Fibroblast of lung (primary cell): ENCODE results near the gene C7orf33. TPM values are rescaled to one million over a fixed set of nuclear protein-coding genes. Genes with fewer than 3 reads are reported as not detected.
"Not testable (repeated sequence)": the region's sequence is repeated elsewhere in the genome, so short reads cannot be mapped to it uniquely, and the experiment has no call there.

Source experiments
- DNase-seq, 2 donors: peaks; one replicate each; pipeline versions ENCODE4 v3.0.0 to v3.0.0-alpha.2; 2010; ENCODE audit warnings: low read depth in 2 of 2
- H2AFZ ChIP-seq: 2 replicates; pipeline ENCODE4 v1.5.1; 2012; ENCODE audit warnings: low read length, control low read depth, inconsistent platforms
- H3K27ac ChIP-seq: 2 replicates; pipeline ENCODE4 v1.5.1; 2011; ENCODE audit warnings: low read length, control low read depth; ENCODE audit not compliant: insufficient read depth
- H3K27me3 ChIP-seq: 2 replicates; pipeline ENCODE4 v1.5.1; 2011; ENCODE audit warnings: mild to moderate bottlenecking, low read length; ENCODE audit not compliant: control insufficient read depth, insufficient read depth
- H3K36me3 ChIP-seq: 2 replicates; pipeline ENCODE4 v1.5.1; 2011; ENCODE audit warnings: low read length; ENCODE audit not compliant: control insufficient read depth, insufficient read depth
- H3K4me1 ChIP-seq: 2 replicates; pipeline ENCODE4 v1.5.1; 2011; ENCODE audit warnings: low read length; ENCODE audit not compliant: control insufficient read depth, insufficient read depth; ENCODE audit errors: extremely low read depth
- H3K4me2 ChIP-seq: 2 replicates; pipeline ENCODE4 v1.5.1; 2011; ENCODE audit warnings: low read length, control low read depth; ENCODE audit not compliant: insufficient read depth; ENCODE audit errors: extremely low read depth
- H3K4me3 ChIP-seq, 4 experiments: fragments of 200-600 bp in 1 of 4; sonication (generic) in 1 of 4; replicated peaks in 1 of 4; 2 replicates each; pipeline ENCODE4 v1.5.1; 2011 to 2016; ENCODE audit warnings: low read length in 4 of 4, low read depth in 3 of 4, mild to moderate bottlenecking in 3 of 4, control low read depth in 2 of 4, inconsistent platforms in 1 of 4, mixed read lengths in 1 of 4; ENCODE audit not compliant: insufficient read depth in 1 of 4; ENCODE audit errors: control extremely low read depth in 1 of 4
- H3K79me2 ChIP-seq: 2 replicates; pipeline ENCODE4 v1.5.1; 2012; ENCODE audit warnings: mild to moderate bottlenecking, low read length, inconsistent platforms; ENCODE audit not compliant: control insufficient read depth, insufficient read depth
- H3K9ac ChIP-seq: 2 replicates; pipeline ENCODE4 v1.5.1; 2011; ENCODE audit warnings: mild to moderate bottlenecking, low read length, control low read depth; ENCODE audit not compliant: insufficient read depth
- H3K9me3 ChIP-seq: 2 replicates; pipeline ENCODE4 v1.5.1; 2012; ENCODE audit warnings: low read depth, low read length; ENCODE audit not compliant: control insufficient read depth, insufficient read depth
- H4K20me1 ChIP-seq: 2 replicates; pipeline ENCODE4 v1.5.1; 2011; ENCODE audit warnings: low read length; ENCODE audit not compliant: control insufficient read depth, insufficient read depth; ENCODE audit errors: extremely low read depth
- EZH2 ChIP-seq: IDR thresholded peaks from 2 replicates; pipeline ENCODE4 v1.5.1; 2012; ENCODE audit warnings: low read length, control low read depth, mild to moderate bottlenecking; ENCODE audit errors: missing control alignments
- polyA plus RNA-seq, 2 donors: library from polyadenylated mRNA; depleted of rRNA in 1 of 2; stranded (reverse) in 1 of 2; unstranded in 1 of 2; fragments of >200 nt; gene quantifications; 2 replicates each; pipeline ENCODE4 v1.2.1, GENCODE V29; 2011 to 2012; ENCODE audit warnings: missing spikeins in 1 of 2
- total RNA-seq: library from RNA; depleted of rRNA; stranded (reverse); fragments of >200 nt; gene quantifications from 2 replicates; pipeline ENCODE4 v1.2.1, GENCODE V29; 2014
- TF ChIP-seq, protein P1 (sequence below), 2 donors: IDR thresholded peaks in 1 of 2; conservative IDR thresholded peaks in 1 of 2; 1 replicate in 1 of 2; 2 replicates in 1 of 2; pipeline ENCODE4 v1.5.1; 2011 to 2012; ENCODE audit warnings: low read length in 2 of 2, control low read depth in 1 of 2, inconsistent platforms in 1 of 2, low read depth in 1 of 2, mild to moderate bottlenecking in 1 of 2

Gene C7orf33
- total and polyA plus RNA-seq, 2 donors (not counting 1 experiment from before 2014, with no cell fraction given): not detected

DNA sequence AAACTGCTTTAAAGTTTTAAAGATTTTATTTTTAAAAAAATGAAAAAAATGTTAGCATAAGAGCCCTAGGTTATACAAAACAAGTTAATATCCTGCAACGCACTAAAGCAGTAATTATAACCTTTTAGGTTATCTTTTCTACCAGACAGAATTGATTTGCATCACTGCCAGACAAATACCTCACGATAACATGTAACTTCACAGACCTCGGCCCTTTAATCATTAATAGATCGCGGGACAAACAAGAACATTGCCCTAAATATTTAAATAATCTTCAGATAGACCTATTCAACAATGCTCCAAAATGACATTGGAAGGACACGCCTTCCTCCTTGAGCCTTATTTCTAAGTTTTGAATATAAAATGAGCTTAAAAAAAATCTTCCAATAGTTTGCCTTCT, 23.8 kb upstream of the C7orf33 start:
- Histone ChIP-seq H3K4me2 (no peak overlapping the region), H3K27ac (no peak overlapping the region), H3K79me2 (no peaks in the 10 kb centered on the region), H4K20me1 (no peaks in the 10 kb centered on the region), H3K36me3 (no peaks in the 10 kb centered on the region), H3K27me3 (no peaks in the 10 kb centered on the region), H2AFZ (no peak overlapping the region), H3K9ac (no peak overlapping the region), H3K4me1 (no peaks in the 10 kb centered on the region), H3K4me3 (no peak overlapping the region), H3K9me3 (no peaks in the 10 kb centered on the region)
- TF ChIP-seq, protein P1, sequence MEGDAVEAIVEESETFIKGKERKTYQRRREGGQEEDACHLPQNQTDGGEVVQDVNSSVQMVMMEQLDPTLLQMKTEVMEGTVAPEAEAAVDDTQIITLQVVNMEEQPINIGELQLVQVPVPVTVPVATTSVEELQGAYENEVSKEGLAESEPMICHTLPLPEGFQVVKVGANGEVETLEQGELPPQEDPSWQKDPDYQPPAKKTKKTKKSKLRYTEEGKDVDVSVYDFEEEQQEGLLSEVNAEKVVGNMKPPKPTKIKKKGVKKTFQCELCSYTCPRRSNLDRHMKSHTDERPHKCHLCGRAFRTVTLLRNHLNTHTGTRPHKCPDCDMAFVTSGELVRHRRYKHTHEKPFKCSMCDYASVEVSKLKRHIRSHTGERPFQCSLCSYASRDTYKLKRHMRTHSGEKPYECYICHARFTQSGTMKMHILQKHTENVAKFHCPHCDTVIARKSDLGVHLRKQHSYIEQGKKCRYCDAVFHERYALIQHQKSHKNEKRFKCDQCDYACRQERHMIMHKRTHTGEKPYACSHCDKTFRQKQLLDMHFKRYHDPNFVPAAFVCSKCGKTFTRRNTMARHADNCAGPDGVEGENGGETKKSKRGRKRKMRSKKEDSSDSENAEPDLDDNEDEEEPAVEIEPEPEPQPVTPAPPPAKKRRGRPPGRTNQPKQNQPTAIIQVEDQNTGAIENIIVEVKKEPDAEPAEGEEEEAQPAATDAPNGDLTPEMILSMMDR (conservative IDR thresholded peaks at IDR 0.05 in 1 of 2, IDR thresholded peaks at IDR 0.05 in 1 of 2; ENCODE audit: low read depth in 1 of 2, low read length in 2 of 2): no peak
- no peak for TF ChIP-seq EZH2
- DNase-seq: no peak

DNA sequence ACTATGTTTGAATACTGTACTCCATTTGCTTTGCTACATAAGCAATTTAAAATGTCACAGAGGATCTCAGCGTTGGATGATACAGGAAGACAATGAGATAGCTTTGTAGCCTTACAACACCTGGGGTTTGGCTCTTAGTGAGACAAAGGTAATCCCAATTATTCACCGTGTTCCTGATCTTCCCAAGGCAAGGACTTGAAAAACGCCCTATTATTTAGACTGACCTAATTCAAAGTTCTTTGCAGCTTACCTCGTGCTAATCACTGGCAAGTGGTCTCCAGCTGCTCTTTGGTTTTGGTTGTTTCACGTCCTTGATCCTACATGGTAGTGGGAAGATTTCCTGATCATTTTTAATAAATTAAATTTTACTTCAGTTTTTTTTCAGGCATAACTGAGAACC, 23.0 kb upstream of the C7orf33 start:
- Histone ChIP-seq H3K9me3 (no peaks in the 10 kb centered on the region), H3K4me3 (no peak overlapping the region), H4K20me1 (no peaks in the 10 kb centered on the region), H3K36me3 (no peaks in the 10 kb centered on the region), H3K9ac (no peak overlapping the region), H3K27me3 (no peaks in the 10 kb centered on the region), H2AFZ (no peak overlapping the region), H3K4me1 (no peaks in the 10 kb centered on the region), H3K4me2 (no peak overlapping the region), H3K27ac (no peak overlapping the region), H3K79me2 (no peaks in the 10 kb centered on the region)
- TF ChIP-seq, protein P1 (conservative IDR thresholded peaks at IDR 0.05 in 1 of 2, IDR thresholded peaks at IDR 0.05 in 1 of 2; ENCODE audit: low read depth in 1 of 2, low read length in 2 of 2): no peak
- TF ChIP-seq EZH2: no peak
- DNase-seq: no peak

DNA sequence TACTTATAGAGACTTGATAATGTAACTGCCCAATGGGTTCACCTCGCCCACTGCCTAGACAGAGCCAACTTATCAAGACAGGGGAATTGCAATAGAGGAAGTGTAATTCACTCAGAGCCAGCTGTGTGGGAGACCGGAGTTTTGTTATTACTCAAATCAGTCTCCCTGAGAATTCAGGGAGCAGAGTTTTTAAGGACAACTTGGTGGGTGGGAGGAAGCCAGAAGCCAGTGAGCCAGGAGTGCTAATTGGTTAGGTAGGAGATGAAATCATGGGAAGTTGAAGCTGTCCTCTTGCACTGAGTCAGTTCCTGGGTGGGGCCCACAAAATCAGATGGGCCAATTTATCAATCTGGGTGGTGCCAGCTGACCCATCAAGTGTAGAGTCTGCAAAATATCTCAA, 20.1 kb upstream of the C7orf33 start:
- TF ChIP-seq, protein P1 (conservative IDR thresholded peaks at IDR 0.05 in 1 of 2, IDR thresholded peaks at IDR 0.05 in 1 of 2; ENCODE audit: low read depth in 1 of 2, low read length in 2 of 2): no peak
- TF ChIP-seq EZH2: no peak

DNA sequence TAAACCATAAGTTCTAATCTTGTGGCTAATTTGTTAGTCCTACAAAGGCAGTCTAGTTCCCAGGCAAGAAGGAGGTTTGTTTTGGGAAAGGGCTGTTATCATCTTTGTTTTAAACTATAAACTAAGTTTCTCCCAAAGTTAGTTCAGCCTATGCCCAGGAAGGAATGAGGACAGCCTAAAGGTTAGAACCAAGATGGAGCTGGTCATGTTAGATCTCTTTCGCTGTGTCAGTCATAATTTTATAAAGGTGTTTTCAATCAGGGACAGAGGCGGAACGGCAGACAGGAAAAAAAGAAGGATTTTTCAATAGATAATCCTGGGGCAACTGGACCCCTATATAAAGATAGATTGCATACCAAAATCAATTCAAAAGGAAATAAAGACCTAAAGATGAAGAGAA, 19.6 kb upstream of the C7orf33 start:
- H3K4me2 ChIP-seq, H3K27me3 ChIP-seq, H3K4me3 ChIP-seq, H2AFZ ChIP-seq, H3K27ac ChIP-seq, H3K9me3 ChIP-seq, H3K79me2 ChIP-seq, DNase-seq, H3K36me3 ChIP-seq, H3K4me1 ChIP-seq, H4K20me1 ChIP-seq, H3K9ac ChIP-seq: not testable (repeated sequence)

More for the DNA sequence above, 20.1 kb upstream of the C7orf33 start:
- no peaks in the 10 kb centered on the region for H3K79me2 ChIP-seq
- peak; percentile 2 to 5 for DNase-seq
- no peak overlapping the region for H3K9ac ChIP-seq
- no peaks in the 10 kb centered on the region for H3K36me3 ChIP-seq
- no peaks in the 10 kb centered on the region for H4K20me1 ChIP-seq
- no peak overlapping the region for H2AFZ ChIP-seq
- no peaks in the 10 kb centered on the region for H3K9me3 ChIP-seq
- H3K27ac ChIP-seq: no peak overlapping the region
- H3K4me3 ChIP-seq: no peak overlapping the region
- H3K27me3 ChIP-seq: no peaks in the 10 kb centered on the region
- no peaks in the 10 kb centered on the region for H3K4me1 ChIP-seq
- H3K4me2 ChIP-seq: no peak overlapping the region
